Measurements from ENCODE around the gene ISY1.
"Not testable (repeated sequence)": the region's sequence is repeated elsewhere in the genome, so short reads cannot be mapped to it uniquely, and the experiment has no call there.

DNA sequence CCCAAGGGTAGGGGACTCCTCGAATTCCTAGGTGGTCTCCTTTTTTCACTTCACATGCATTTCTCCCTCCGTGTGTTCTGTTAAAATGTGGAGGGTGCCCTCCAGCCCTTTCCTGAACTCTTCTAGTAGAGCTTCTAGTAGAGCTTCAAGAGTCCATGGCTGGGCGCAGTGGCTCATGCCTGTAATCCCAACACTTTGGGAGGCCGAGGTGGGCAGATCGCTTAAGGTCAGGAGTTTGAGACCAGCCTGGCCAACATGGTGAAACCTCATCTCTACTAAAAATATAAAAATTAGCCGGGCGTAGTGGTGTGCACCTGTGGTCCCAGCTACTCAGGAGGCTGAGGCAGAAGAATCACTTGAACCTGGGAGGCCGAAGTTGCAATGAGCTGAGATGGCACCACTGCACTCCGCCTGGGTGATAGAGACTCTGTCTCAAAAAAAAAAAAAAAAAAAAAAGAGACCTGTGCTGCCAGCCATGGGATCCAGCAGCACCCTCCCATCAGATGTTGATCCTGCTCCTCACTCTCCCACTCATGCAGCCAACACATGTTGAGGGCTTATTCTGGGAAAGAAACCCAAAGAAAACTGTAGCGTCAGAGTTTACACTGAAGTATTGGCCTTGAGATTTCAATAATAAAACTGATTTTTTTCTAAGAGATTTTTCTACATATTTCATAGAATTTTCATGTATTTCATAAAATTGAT, 49.6 kb downstream of the ISY1 start:
- TF ChIP-seq, protein P1, sequence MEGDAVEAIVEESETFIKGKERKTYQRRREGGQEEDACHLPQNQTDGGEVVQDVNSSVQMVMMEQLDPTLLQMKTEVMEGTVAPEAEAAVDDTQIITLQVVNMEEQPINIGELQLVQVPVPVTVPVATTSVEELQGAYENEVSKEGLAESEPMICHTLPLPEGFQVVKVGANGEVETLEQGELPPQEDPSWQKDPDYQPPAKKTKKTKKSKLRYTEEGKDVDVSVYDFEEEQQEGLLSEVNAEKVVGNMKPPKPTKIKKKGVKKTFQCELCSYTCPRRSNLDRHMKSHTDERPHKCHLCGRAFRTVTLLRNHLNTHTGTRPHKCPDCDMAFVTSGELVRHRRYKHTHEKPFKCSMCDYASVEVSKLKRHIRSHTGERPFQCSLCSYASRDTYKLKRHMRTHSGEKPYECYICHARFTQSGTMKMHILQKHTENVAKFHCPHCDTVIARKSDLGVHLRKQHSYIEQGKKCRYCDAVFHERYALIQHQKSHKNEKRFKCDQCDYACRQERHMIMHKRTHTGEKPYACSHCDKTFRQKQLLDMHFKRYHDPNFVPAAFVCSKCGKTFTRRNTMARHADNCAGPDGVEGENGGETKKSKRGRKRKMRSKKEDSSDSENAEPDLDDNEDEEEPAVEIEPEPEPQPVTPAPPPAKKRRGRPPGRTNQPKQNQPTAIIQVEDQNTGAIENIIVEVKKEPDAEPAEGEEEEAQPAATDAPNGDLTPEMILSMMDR (IDR thresholded peaks at IDR 0.05; ENCODE audit: low read depth, low read length, missing input control): not testable (repeated sequence)
- not testable (repeated sequence) for TF ChIP-seq YY1 (IDR thresholded peaks at IDR 0.05); JUND (IDR thresholded peaks at IDR 0.05); EGR1 (IDR thresholded peaks at IDR 0.05; ENCODE audit: low read depth in 2 of 2); HNF4G (IDR thresholded peaks at IDR 0.05); GABPA (IDR thresholded peaks at IDR 0.05 in 1 of 2, conservative IDR thresholded peaks at IDR 0.05 in 1 of 2); NR2F2 (IDR thresholded peaks at IDR 0.05); TAF1 (conservative IDR thresholded peaks at IDR 0.05)
- TF ChIP-seq, protein P2, sequence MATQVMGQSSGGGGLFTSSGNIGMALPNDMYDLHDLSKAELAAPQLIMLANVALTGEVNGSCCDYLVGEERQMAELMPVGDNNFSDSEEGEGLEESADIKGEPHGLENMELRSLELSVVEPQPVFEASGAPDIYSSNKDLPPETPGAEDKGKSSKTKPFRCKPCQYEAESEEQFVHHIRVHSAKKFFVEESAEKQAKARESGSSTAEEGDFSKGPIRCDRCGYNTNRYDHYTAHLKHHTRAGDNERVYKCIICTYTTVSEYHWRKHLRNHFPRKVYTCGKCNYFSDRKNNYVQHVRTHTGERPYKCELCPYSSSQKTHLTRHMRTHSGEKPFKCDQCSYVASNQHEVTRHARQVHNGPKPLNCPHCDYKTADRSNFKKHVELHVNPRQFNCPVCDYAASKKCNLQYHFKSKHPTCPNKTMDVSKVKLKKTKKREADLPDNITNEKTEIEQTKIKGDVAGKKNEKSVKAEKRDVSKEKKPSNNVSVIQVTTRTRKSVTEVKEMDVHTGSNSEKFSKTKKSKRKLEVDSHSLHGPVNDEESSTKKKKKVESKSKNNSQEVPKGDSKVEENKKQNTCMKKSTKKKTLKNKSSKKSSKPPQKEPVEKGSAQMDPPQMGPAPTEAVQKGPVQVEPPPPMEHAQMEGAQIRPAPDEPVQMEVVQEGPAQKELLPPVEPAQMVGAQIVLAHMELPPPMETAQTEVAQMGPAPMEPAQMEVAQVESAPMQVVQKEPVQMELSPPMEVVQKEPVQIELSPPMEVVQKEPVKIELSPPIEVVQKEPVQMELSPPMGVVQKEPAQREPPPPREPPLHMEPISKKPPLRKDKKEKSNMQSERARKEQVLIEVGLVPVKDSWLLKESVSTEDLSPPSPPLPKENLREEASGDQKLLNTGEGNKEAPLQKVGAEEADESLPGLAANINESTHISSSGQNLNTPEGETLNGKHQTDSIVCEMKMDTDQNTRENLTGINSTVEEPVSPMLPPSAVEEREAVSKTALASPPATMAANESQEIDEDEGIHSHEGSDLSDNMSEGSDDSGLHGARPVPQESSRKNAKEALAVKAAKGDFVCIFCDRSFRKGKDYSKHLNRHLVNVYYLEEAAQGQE (IDR thresholded peaks at IDR 0.05): not testable (repeated sequence)
- TF ChIP-seq, protein P3, sequence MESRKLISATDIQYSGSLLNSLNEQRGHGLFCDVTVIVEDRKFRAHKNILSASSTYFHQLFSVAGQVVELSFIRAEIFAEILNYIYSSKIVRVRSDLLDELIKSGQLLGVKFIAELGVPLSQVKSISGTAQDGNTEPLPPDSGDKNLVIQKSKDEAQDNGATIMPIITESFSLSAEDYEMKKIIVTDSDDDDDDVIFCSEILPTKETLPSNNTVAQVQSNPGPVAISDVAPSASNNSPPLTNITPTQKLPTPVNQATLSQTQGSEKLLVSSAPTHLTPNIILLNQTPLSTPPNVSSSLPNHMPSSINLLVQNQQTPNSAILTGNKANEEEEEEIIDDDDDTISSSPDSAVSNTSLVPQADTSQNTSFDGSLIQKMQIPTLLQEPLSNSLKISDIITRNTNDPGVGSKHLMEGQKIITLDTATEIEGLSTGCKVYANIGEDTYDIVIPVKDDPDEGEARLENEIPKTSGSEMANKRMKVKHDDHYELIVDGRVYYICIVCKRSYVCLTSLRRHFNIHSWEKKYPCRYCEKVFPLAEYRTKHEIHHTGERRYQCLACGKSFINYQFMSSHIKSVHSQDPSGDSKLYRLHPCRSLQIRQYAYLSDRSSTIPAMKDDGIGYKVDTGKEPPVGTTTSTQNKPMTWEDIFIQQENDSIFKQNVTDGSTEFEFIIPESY (IDR thresholded peaks at IDR 0.05): not testable (repeated sequence)

Measured in liver (tissue), 3 donors.